H1 (cell line): ENCODE data around the gene TUBAL3. TPM values are rescaled to one million over a fixed set of nuclear protein-coding genes. Genes with fewer than 3 reads are reported as not detected.

ENCODE experiments used
- CTCF ChIA-PET: fragments of 300-600 bp; sonication (Branson Sonifier 250); formaldehyde crosslinking; loops from one replicate; lab custom pipeline; 2021; ENCODE audit not compliant: partially characterized antibody; lab: Charles Lee
- POLR2A ChIA-PET: fragments of 300-600 bp; sonication (Branson Sonifier 250); formaldehyde crosslinking; loops from one replicate; lab custom pipeline; 2021; ENCODE audit warnings: inconsistent platforms; ENCODE audit not compliant: partially characterized antibody; lab: Charles Lee
- DNase-seq, 2 experiments: peaks; one replicate each; pipeline versions ENCODE4 v3.0.0 to v3.0.0-alpha.2; 2010 to 2022; ENCODE audit warnings: low spot score in 2 of 2, low read depth in 1 of 2, mixed read lengths in 1 of 2
- FAIRE-seq: peaks from 2 replicates; lab custom pipeline; 2011; peaks lifted over from hg19 to GRCh38; lab: Jason Lieb, UNC
- H2AFZ ChIP-seq: 2 replicates; pipeline ENCODE4 v1.8.1; 2012; ENCODE audit warnings: low read length, inconsistent platforms
- H2AK5ac ChIP-seq: 2 replicates; pipeline ENCODE4 v1.6.1; 2013; ENCODE audit warnings: low read depth, low read length
- H2BK120ac ChIP-seq: replicated peaks from 2 replicates; pipeline ENCODE3; 2013; ENCODE audit warnings: low read depth, low read length, inconsistent platforms
- H2BK12ac ChIP-seq: 2 replicates; pipeline ENCODE4 v1.6.1; 2013; ENCODE audit warnings: low read depth, low read length
- H2BK15ac ChIP-seq: 2 replicates; pipeline ENCODE4 v1.6.1; 2013; ENCODE audit warnings: low read length
- H2BK20ac ChIP-seq: 2 replicates; pipeline ENCODE4 v1.6.1; 2013; ENCODE audit warnings: low read length
- H2BK5ac ChIP-seq: 2 replicates; pipeline ENCODE4 v1.6.1; 2013; ENCODE audit warnings: low read depth, low read length
- H3K14ac ChIP-seq: 2 replicates; pipeline ENCODE4 v1.6.1; 2013; ENCODE audit warnings: inconsistent platforms; ENCODE audit not compliant: insufficient read length
- H3K18ac ChIP-seq: 2 replicates; pipeline ENCODE4 v1.6.1; 2013; ENCODE audit warnings: low read length; ENCODE audit errors: extremely low read depth
- H3K23ac ChIP-seq: 2 replicates; pipeline ENCODE4 v1.6.1; 2013; ENCODE audit warnings: inconsistent platforms; ENCODE audit not compliant: insufficient read length
- H3K23me2 ChIP-seq: 2 replicates; pipeline ENCODE4 v1.6.1; 2013; ENCODE audit warnings: low read depth, low read length
- H3K27ac ChIP-seq: 2 replicates; pipeline ENCODE4 v1.6.1; 2011; ENCODE audit warnings: low read depth, low read length, inconsistent platforms
- H3K27me3 ChIP-seq, 4 experiments: replicated peaks in 1 of 4; 1 replicate in 1 of 4; 2 replicates in 3 of 4; pipeline versions ENCODE4 v1.6.1 to v1.8.1; 2011 to 2013; ENCODE audit warnings: low read length in 3 of 4, mild to moderate bottlenecking in 3 of 4, inconsistent platforms in 2 of 4, mixed read lengths in 2 of 4, moderate library complexity in 1 of 4; ENCODE audit not compliant: control insufficient read depth in 3 of 4, insufficient read depth in 3 of 4; ENCODE audit errors: extremely low read depth in 1 of 4
- H3K36me3 ChIP-seq, 4 experiments: 2 replicates each; pipeline versions ENCODE4 v1.6.1 to v1.8.1; 2011 to 2013; ENCODE audit warnings: mild to moderate bottlenecking in 4 of 4, low read length in 3 of 4, moderate library complexity in 2 of 4, control low read depth in 1 of 4, inconsistent platforms in 1 of 4; ENCODE audit not compliant: insufficient read depth in 4 of 4, control insufficient read depth in 2 of 4
- H3K4ac ChIP-seq: replicated peaks from 2 replicates; pipeline ENCODE3; 2013; ENCODE audit warnings: low read length, low read depth, mixed read lengths, inconsistent platforms; ENCODE audit not compliant: insufficient read length
- H3K4me1 ChIP-seq, 4 experiments: replicated peaks in 1 of 4; 1 replicate in 1 of 4; 2 replicates in 3 of 4; pipeline versions ENCODE4 v1.6.1 to v1.8.1; 2011 to 2013; ENCODE audit warnings: low read length in 3 of 4, inconsistent platforms in 2 of 4, mixed read lengths in 1 of 4; ENCODE audit not compliant: insufficient read depth in 4 of 4, control insufficient read depth in 3 of 4
- H3K4me2 ChIP-seq, 2 experiments: 2 replicates each; pipeline versions ENCODE4 v1.6.1 to v1.8.1; 2011 to 2013; ENCODE audit warnings: low read depth in 2 of 2, low read length in 2 of 2, control low read depth in 1 of 2, inconsistent platforms in 1 of 2, mild to moderate bottlenecking in 1 of 2; ENCODE audit not compliant: insufficient read depth in 1 of 2
- H3K4me3 ChIP-seq, 4 experiments: fragments of 200-600, 300-600 bp in 1 of 4; sonication (generic), shearing (Covaris generic), sonication (Bioruptor Twin) in 1 of 4; 2 replicates each; pipeline versions ENCODE4 v1.5.1 to v1.8.1; 2011 to 2016; ENCODE audit warnings: low read length in 4 of 4, low read depth in 3 of 4, control low read depth in 2 of 4, inconsistent platforms in 2 of 4, mild to moderate bottlenecking in 2 of 4, mixed read lengths in 1 of 4, moderate library complexity in 1 of 4; ENCODE audit not compliant: insufficient read depth in 2 of 4; ENCODE audit errors: extremely low read depth in 1 of 4
- H3K56ac ChIP-seq: replicated peaks from 2 replicates; pipeline ENCODE3; 2013; ENCODE audit warnings: low read depth, mild to moderate bottlenecking, mixed read lengths, low read length, inconsistent platforms; ENCODE audit not compliant: insufficient read length
- H3K79me1 ChIP-seq: 2 replicates; pipeline ENCODE4 v1.6.1; 2013; ENCODE audit warnings: low read depth, low read length, control low read depth
- H3K79me2 ChIP-seq, 2 experiments: 2 replicates each; pipeline versions ENCODE4 v1.6.1 to v1.8.1; 2012 to 2013; ENCODE audit warnings: low read length in 2 of 2, mild to moderate bottlenecking in 2 of 2, inconsistent platforms in 1 of 2; ENCODE audit not compliant: insufficient read depth in 2 of 2, control insufficient read depth in 1 of 2
- H3K9ac ChIP-seq, 4 experiments: replicated peaks in 1 of 4; 1 replicate in 1 of 4; 2 replicates in 3 of 4; pipeline versions ENCODE4 v1.6.1 to v1.8.1; 2011 to 2013; ENCODE audit warnings: low read depth in 3 of 4, low read length in 3 of 4, control low read depth in 2 of 4, mild to moderate bottlenecking in 2 of 4, moderate library complexity in 2 of 4, inconsistent platforms in 1 of 4; ENCODE audit errors: extremely low read depth in 1 of 4
- H3K9me3 ChIP-seq, 2 experiments: 2 replicates each; pipeline versions ENCODE4 v1.6.1 to v1.8.1; 2012 to 2013; ENCODE audit warnings: mild to moderate bottlenecking in 2 of 2, moderate library complexity in 2 of 2, control low read depth in 1 of 2, inconsistent platforms in 1 of 2, low read depth in 1 of 2, low read length in 1 of 2, mixed read lengths in 1 of 2; ENCODE audit not compliant: insufficient read depth in 2 of 2
- H4K20me1 ChIP-seq, 2 experiments: replicated peaks in 1 of 2; 2 replicates each; pipeline versions ENCODE3 to v1.8.1; 2011 to 2013; ENCODE audit warnings: inconsistent platforms in 2 of 2, low read length in 2 of 2, mild to moderate bottlenecking in 1 of 2; ENCODE audit not compliant: insufficient read depth in 2 of 2, control insufficient read depth in 1 of 2
- H4K5ac ChIP-seq: 2 replicates; pipeline ENCODE4 v1.6.1; 2013; ENCODE audit warnings: low read length, low read depth, mixed read lengths, inconsistent platforms; ENCODE audit not compliant: insufficient read length
- H4K8ac ChIP-seq: 2 replicates; pipeline ENCODE4 v1.8.0; 2013; ENCODE audit warnings: mild to moderate bottlenecking, moderate library complexity, low read length, inconsistent platforms; ENCODE audit not compliant: insufficient read depth; ENCODE audit errors: extremely low read depth
- H4K91ac ChIP-seq: replicated peaks from 2 replicates; pipeline ENCODE3; 2013; ENCODE audit warnings: low read length, mixed read lengths, inconsistent platforms; ENCODE audit not compliant: insufficient read length
- ZNF274 ChIP-seq: IDR thresholded peaks from 2 replicates; pipeline ENCODE4 v1.7.0; 2012; ENCODE audit warnings: low read length, borderline replicate concordance; ENCODE audit errors: extremely low read depth
- WGBS, 2 experiments: shearing (Covaris generic) in 1 of 2; methylation state at CpG; one replicate each; pipeline versions ENCODE4 v1.1.6 to v1.1.7; 2013 to 2015; ENCODE audit warnings: low lambda C conversion rate in 2 of 2, mixed read lengths in 2 of 2, inconsistent platforms in 1 of 2, low coverage in 1 of 2, missing lambda C conversion rate in 1 of 2; ENCODE audit not compliant: insufficient replicate concordance in 2 of 2, insufficient coverage in 1 of 2, insufficient read length in 1 of 2; ENCODE audit errors: extremely low coverage in 1 of 2, missing lambda C conversion rate in 1 of 2; 5-methylcytosine and 5-hydroxymethylcytosine counted together
- polyA plus RNA-seq, 7 experiments: library from polyadenylated mRNA; depleted of rRNA in 3 of 7; stranded (reverse) in 5 of 7; unstranded in 2 of 7; fragments of >200 nt in 5 of 7; fragments of 200-250 nt in 2 of 7; gene quantifications; 1 replicate in 5 of 7; 2 replicates in 1 of 7; 4 replicates in 1 of 7; pipeline versions ENCODE4 v1.2.1 to v1.2.3, GENCODE V29; 2011 to 2013; ENCODE audit warnings: missing spikeins in 2 of 7, mixed read lengths in 2 of 7
- total RNA-seq: library from RNA; stranded (reverse); fragmentation: NEBNext Ultra II Directional; extraction: Animal tissue kit (Norgen Biotek cat#: 25700); gene quantifications from 2 replicates; pipeline ENCODE4 v1.2.1, GENCODE V29; 2021

TUBAL3 gene
- total and polyA plus RNA-seq, 2 of the 8 experiments (the other 6 are each of a cell fraction or from before 2014, with no cell fraction given): 0.17 TPM; not detected in 1

DNA sequence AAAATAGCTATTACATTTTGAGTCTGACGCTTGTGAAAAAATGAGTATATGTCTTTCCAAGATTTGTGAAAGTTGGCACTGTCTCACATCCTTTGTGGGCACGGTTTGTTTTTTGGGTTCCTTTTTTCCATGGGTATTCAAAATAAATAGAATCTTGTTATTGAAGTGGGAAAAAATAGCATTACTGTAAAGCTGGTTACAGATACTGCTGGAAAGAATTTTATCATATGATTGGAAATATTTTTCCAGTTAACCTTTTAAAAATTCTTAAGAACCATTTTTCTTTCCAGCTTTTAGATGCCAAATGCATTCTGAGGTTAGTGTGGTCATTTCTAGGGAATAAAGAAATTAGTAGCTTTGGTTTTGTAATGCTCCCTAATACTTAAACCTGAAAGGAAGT is 19.1 kb upstream of the TUBAL3 start:
- no peak for FAIRE-seq

More for the DNA sequence above, 19.1 kb upstream of the TUBAL3 start:
- CTCF ChIA-PET: interaction anchor here (1.2 to 5.6 kb wide), 4 partner anchors 10 to 576 kb away, joined by 4 to 28 read pairs (median 10); no protein-coding TSS in a partner anchor
- no peak overlapping the region for H4K5ac ChIP-seq
- no peak overlapping the region for H2BK5ac ChIP-seq
- no peaks in the 10 kb centered on the region for H3K9me3 ChIP-seq
- H2BK15ac ChIP-seq: no peak overlapping the region
- 0 out of 2 replicates have a peak, but pooled peaks cover 3% of the 10 kb centered on the region for H3K23me2 ChIP-seq
- H2BK120ac ChIP-seq: no peak overlapping the region
- H3K14ac ChIP-seq: no peak overlapping the region
- no peak overlapping the region for H2BK20ac ChIP-seq
- POLR2A ChIA-PET: interaction anchor here (1.4 kb wide), 1 partner anchor 23 kb away, joined by 3 read pairs; no protein-coding TSS in a partner anchor
- no peak for TF ChIP-seq ZNF274
- H4K91ac ChIP-seq: no peak overlapping the region
- no peak overlapping the region for H4K8ac ChIP-seq
- H3K79me1 ChIP-seq: no peaks in the 10 kb centered on the region; the same call in 1 of the 2 replicates
- no peak overlapping the region for H3K18ac ChIP-seq
- peaks cover 4 to 84% of the 10 kb centered on the region in 2 experiments; a peak in 3 of 4 replicates for H3K79me2 ChIP-seq
- H3K27me3 ChIP-seq: no peaks in the 10 kb centered on the region
- 44% methylated on average over 2 of the region's 2 CpGs; no CpG with 5 or more reads in 1 of the 2 experiments for WGBS, 2 experiments
- no peak overlapping the region for H3K23ac ChIP-seq
- H2AFZ ChIP-seq: no peak overlapping the region
- H3K4me1 ChIP-seq: peaks cover 0 to 4% (median 1%) of the 10 kb centered on the region in 4 experiments; a peak in 3 of 7 replicates
- no peak overlapping the region for H2AK5ac ChIP-seq
- H3K9ac ChIP-seq: no peak overlapping the region
- no peak for DNase-seq
- peaks cover 0 to 9% (median 0%) of the 10 kb centered on the region in 4 experiments; a peak in 1 of 8 replicates for H3K36me3 ChIP-seq
- H2BK12ac ChIP-seq: no peak overlapping the region
- no peak overlapping the region for H3K56ac ChIP-seq
- no peak overlapping the region for H3K4me3 ChIP-seq
- H4K20me1 ChIP-seq: peaks cover 2 to 5% of the 10 kb centered on the region in 2 experiments
- no peak overlapping the region for H3K4ac ChIP-seq
- no peak overlapping the region for H3K27ac ChIP-seq
- H3K4me2 ChIP-seq: no peak overlapping the region
